Measurements from ENCODE around the gene MOV10L1.
"Not testable (repeated sequence)": the region's sequence is repeated elsewhere in the genome, so short reads cannot be mapped to it uniquely, and the experiment has no call there.

The MOV10L1 gene

DNA sequence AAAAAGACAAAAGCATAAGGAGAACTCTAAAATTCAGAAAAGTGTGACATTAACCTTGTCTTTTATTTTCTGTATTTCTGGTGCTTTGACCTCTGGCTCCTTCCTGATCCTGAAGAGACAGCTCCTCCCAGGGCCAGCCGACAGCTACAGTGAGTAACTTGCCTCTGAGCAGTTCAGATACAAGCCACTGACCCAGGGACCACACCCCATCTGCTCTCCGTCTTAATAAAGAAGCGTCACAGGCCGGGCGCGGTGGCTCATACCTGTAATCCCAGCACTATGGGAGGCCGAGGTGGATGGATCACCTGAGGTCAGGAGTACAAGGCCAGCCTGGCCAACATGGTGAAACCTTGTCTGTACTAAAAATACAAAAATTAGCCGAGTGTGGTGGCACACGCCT is 11.0 kb upstream of the MOV10L1 start:
- no peak for DNase-seq

DNA sequence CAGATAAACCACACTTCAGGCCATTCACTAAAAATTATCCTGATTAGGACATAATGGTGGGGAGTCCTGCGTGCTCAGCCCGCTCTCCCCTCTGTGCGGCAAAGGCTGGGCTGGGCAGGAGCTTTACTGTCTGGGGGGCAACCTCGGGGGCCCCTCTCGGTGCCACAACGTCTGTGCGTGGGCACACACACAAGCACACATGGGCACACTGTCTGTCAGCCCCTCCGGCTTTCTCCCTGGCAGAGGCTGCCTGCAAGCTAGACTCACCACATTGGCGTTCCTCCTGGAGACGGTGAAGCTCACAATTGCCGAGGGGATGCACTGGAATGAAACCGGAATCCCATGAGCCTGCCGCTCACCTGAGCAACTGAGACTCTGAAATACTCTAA is 9.7 kb upstream of the MOV10L1 start:
- no peak for DNase-seq

DNA sequence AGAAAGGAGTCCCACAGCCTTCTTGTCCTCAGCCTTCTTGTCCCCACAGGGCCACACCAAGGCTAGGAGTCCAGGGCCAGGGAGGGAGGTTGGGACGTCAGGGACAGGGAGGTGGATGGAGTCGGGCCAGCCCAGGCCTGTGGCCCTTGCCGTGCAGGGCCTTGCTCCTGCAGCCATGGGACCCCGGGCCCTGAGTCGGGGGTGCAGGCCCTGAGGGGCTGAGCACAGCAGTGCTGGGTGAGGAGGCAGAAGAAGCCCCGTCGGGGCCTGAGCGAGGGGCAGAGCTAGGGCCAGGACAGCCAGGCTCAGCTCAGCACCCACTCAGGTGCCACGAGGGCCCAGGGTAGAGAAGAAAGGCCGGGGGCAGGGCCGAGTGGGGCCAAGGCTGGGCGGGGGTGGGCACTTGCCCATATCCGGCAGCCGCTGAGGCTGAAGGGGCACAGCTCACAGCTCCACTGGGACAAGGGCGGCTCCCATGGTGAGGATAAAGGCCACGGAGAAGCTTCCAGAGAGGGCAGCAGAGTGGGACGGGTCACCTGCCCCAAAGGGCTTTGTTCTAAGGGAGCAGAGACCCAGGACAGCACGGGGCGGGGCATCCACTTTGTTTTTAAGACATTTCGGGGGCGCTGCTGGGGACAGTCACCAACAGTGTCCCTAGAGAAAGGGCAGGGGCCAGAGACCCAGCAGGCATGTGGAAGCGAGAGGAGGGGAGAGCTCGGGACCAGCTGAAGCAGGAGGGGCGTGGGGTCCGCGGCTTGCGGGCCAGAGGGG is 8.2 kb upstream of the MOV10L1 start:
- DNase-seq, result no peak

DNA sequence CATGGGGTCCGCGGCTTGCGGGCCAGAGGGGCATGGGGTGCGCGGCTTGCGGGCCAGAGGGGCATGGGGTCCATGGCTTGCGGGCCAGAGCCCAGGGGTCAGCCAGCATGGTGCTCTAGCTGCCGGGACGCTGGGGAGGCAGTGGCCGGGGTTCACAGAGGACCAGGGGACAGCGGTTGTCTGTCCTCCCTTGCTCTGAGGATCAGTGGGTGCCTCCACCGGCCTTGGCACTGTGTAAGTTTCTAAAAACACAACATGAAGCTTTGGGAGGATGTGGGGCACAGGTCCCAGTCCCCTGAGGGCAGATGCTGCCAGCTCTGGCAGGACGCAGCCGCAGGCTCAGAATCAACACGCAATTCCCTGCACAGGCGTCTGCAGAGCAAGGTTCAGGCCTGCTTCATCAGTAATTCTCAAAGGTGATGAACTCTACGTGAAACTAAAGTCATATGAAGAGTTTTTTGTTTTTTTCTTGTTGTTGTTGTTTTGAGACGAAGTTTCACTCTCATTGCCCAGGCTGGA is 7.5 kb upstream of the MOV10L1 start:
- DNase-seq, result no peak

DNA sequence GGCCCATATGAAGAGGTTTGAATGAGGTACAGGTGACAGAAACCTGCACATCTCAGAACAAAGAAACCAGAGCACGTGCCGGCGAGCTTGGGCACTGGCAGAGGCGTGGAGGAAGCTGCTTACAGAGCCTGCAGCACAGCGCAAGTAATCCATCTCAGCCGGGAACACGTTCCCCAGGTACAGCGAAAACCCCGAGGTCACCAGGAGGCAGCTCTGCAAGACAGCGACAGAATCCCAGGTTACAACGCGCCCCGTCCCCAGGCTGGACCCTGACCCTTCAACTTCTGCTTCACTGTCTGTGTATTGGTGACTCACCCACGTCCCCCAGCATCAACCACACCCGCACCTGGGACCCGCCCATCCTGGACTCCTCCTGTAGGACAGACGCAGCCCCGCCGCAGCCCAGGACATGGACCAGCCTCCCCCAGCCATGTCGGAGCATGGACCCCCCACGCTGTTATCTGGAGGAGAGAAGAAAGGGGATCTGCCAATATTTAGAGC is 6.8 kb upstream of the MOV10L1 start:
- DNase-seq, result no peak

DNA sequence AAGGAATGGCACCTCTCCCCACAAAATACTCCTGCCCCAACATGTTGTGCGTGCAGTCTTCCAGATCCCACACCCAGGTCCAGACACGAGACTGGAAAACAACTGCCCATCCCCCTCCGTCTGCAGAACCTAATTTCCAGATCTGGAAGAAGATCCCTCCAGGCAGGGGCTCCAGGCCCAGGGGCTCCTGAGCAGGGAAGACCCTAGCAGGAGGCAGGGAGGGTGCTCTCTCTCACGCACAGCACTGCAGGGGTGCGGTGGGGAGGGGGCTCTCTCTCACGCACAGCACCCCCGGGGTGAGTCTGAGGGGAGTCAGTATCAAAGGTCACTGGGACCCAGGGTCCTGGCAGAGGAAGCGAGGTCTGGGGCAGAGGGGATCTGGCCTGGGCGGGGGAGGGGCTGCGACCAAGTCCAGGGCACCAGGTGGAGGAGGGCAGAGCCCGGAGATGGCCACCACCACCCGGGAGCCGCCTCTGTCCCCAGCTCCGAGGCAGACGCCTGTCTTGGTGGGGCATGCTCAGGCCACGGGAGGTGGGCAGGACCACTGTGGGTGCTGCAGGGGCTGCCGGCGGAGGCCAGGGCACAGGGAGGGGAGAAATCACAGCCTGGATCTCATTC is 6.2 kb upstream of the MOV10L1 start:
- no peak for DNase-seq

DNA sequence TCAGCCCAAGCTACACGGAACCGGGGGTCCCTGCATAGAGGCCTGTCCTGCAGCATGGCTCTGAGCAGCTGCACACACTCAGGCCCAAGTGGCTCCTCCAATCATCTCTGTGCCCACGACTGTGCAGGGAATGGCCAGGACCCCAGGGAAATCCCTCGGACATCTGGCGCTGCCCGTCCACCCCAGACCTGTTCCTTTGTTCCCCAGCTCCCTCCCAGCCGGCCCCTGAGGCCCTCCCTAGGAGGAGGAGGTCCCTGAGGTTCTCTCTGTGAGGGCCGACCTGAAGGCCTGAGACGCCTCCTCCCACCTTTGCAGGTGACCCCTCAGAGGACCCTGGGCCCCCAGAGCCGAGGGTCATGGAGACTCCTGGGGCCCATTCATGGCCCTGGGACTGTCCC is 5.7 kb upstream of the MOV10L1 start:
- DNase-seq, result no peak

DNA sequence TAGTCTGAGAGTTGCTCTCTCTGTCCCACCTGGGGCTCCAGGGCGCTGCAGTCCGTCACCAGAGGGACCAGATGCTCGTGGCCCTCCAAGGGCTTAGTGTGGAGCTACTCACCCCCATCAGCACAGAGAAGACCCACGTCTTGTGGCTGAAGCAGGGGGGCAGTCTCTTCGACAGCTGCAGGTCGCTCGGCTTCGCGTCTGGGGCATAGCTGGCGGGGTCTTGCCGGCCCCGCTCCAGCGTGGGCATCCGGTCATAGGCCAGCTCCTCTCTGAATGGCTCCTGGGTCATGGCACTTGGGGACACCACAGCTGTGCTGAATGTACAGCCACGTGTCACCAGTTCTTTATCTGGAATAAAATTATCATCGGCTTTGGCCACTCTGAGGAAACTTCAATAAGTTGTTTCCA is 5.2 kb upstream of the MOV10L1 start:
- no peak for DNase-seq

DNA sequence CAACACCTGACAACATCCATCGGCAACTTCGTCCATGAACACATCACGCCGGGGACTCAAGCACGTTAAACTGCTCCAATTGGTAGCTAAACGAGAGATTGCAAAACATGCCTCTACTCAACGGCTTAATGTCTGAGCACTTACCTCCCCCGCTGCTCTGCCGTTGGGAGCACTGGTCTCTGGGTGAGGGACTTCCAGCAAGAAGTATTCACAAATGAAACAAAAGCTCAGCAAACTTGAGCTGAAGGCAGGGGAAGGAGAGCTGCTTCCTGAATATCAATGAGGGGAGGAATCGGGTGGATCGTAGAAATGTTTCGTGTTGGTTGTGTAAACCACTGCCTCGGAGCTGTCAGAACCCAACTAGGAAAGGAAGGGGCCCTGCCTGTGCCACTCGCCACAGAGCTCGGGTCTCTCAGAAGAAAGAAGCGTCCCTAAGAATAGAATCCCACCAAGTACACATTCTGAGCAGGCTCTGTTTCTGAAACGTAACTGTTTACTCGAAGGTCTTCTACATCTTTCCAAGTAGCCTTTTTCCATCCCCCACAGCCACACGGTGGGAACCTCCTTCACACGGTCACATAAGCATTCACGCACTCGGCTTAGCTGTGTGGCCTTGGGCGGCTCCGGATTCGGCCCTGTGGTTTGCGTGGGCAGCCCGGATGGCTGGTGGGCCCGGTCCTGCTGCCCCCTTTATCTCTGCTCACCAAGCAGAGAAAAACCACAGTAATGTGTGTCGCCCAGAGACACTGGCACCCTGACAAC is 4.4 kb upstream of the MOV10L1 start, which contains the start of gene MLC1:
MLC1 (minus strand) TSS at position 216 of the 762 bp plus-strand sequence. CDS start 524 bp downstream, outside the sequence.
- peak; percentile 63 to 66 (median 65) for DNase-seq

DNA sequence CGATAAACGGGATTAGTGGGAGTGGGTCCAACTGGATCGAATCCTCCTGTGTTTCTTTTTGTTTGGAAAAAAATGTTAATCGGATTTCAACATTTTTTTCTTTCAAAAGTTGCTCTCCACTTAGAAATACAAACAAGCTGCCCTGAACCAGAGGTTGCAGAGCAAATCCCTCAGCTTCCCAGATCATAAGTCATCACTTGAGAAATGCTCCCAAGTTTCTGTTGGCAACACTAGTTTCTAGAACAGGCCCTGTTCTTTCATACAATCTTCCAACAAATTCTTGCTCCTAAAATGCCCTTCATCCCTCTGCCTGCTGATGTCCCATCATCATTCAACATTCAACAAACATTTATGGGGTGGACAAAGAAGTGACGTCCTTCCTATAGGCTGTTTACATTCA is 3.3 kb upstream of the MOV10L1 start:
- no peak for DNase-seq

DNA sequence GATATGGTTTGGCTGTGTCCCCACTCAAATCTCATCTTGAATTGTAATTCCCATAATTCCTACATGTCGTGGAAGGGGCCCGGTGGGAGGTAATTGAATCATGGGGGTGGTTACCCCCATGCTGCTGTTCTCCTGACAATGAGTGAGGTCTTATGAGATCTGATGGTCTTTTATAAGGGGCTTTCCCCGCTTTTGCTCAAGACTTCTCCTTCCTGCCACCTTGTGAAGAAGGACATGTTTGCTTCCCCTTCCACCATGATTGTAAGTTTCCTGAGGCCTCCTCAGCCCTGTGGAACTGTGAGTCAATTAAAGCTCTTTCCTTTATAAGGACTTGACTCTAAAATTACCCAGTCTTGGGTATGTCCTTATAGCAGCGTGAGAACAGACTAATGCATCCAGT is 2.8 kb upstream of the MOV10L1 start:
- not testable (repeated sequence) for DNase-seq

DNA sequence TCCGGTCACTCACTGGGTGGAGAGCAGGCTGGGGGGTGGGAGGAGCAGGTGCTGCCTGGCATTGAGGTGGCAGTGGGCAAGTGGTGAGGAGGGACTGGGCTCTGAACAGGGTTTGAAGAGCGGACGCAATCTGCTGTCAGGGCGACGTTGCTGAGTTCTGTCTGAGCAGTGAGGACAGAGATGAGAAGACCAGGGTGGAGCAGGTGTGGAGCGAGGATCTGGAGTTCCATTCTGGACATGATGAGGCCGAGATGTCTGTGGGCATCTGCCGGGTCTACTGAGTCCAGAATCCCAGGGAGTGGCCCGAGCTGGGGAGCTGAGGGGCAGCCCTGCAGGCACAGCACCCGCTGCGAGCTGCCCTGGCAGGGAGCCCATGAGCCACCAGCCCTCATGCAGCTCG is 2.2 kb upstream of the MOV10L1 start:
- DNase-seq, result no peak

DNA sequence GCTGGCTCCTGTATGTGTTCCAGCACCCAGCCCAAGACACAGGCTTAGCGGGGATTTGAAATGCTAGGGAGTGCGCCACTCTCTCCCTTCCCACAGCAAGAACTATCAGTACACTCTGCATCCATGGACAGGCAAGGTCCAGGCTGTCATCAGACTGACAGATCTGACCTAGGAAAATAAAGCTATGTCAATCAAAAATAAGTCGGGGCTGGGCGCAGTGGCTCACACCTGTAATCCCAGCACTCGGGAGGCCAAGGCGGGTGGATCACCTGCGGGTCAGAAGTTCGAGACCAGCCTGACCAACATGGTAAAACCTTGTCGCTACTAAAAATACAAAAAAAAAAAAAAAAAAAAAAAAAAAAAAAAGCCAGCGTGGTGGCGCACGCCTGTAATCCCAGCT is 1.7 kb upstream of the MOV10L1 start:
- no peak for DNase-seq

DNA sequence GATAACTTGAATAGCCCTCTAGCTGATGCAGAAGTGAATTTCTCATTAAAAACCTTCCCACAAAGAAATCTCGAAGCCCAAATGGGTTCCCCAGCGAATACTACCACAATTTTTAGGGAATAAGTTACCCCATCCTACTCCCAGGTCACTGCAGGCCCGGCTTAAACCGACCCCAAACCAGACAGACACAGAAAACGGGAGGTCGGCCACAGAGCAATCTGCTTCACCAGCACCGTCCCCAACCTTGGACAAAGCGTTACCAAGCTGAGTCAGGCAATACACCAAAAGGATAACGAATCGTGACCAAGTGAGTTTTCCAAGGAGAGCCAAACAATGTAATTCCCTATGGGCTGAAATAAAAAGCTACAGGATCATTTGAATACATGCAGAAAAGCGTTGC is 575 bp upstream of the MOV10L1 start:
- DNase-seq, result no peak

DNA sequence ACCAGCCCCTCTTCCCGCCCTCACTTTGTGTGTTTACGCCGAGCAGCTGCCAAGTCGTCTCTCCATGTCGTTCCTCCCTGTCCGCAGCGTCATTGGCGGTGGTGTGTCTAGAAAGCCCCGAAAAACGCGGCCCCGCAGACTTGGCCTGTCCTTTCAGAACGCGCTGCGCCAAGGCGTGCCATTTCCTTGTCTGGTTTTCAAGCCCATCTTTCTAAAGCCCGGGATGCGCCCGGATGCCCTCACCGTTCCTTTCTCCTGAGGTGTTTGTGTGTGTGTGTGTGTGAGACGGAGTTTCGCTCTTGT is 557 bp downstream of the MOV10L1 start:
- DNase-seq, result no peak

DNA sequence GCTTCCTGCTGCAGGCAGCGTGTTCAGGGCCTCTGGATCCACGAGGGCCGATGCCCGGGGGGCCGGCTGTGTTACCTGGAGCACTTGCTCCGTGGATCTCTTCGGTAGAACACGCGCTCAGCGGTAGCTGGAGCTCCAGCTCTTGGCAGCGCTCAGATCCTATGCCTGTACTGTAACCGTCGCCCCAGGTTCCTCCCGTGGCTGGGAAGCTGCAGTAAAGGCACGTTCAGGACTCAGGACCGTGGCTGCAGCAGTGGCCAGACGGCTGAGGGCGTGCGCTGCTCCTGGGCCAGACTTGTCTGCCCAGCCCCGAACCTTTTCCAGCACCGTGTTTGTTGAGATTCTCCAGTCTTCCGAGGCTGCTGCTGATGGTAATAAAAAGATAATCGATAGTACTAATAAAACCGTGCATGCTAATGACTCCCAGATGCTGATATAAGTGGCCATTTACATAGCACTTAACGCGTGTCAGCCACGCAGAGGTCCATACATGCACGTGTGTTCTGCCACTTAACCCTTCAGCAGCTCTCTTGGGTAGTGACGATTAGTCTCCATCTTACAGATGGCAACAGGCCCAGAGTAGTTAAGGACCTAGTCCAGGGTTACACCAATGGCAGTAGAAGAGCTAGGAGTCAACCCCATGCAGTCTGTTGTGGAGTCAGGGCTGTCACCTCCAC is 1.4 kb downstream of the MOV10L1 start:
- DNase-seq, result no peak

DNA sequence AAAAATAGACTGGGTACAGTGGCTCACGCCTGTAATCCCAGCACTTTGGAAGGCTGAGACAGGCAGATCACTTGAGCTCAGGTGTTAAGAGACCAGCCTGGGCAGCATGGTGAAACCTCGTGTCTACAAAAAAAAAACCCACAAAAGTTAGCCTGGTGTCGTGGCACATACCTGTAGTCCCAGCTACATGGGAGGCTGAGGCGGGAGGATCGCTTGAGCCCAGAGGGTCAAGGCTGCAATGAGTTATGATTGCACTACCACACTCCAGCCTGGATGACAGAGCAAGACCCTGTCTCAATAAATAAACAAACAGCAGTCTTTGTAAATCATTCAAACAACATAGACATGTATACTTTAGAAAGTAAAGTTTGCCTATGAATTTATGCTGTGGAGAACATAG is 2.5 kb downstream of the MOV10L1 start:
- no peak for DNase-seq

DNA sequence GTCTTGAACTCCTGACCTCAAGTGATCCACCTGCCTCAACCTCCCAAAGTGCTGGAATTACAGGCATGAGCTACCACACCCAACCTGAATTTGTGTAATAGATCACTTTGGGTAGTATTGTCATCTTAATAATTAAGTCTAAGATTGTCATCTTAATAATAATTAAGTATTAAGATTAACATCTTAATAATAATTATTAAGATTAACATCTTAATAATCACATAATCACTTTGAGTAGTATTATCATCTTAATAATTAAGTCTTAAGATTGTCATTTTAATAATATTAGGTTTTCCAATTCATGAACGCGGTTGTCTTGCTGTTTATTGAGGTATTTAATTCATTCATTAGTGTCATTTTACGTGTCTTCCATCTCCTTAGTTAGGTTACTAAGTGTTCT is 8.2 kb downstream of the MOV10L1 start:
- no peak for DNase-seq

DNA sequence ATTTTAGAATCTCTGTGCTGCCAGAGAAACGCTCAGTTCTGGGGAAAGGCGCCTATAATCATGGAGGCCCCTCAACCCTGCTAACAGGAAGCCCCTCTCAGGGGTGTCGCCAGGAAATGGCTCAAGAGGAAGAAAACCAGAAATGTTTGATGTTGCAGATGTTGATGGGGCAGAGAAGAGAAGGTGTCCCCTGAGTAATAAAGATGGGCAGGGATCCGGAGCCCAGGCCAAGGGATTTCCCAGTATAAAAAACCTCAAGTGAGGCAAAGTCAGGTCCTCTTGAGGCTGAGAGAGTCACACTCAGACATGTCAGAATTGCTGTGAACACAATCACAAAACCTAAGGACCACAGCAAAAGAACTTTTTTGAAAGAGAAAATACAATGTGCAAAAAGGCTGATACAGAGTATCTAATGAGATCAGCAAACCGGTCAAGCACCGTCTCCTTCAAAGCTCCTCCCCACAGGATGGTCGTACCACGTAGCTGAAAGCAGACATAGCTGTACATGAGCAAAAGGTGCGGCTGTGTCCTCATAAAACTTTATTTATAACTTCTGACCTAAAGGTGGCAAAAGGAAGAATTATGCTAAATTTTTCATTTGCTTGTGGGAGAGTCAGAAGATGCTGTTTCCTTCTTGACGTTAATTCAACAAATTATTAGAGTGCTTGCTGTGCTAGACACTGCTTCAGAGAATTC is 12.2 kb downstream of the MOV10L1 start:
- DNase-seq, result no peak

DNA sequence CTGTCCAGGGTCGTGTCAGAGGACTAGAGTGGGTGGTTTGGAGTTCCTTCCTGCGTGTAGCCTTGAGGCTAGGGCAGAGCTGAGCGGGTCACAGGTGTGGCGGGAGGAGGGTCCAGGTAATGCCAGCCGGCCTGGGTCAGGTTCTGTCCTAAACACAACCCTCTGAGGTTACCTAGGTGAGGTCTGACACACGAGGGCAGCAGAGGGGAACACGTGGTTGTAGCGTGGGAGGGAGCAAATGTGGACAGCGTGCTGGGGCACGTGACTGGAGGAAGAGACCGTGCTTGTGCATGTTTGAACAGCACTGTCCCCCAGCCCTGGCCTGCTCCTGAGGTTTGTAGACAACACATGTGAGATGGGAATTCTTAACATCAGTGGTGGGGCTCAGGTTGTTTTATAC is 13.1 kb downstream of the MOV10L1 start:
- DNase-seq, result peak in 2 of 3 donors; percentile 18

DNA sequence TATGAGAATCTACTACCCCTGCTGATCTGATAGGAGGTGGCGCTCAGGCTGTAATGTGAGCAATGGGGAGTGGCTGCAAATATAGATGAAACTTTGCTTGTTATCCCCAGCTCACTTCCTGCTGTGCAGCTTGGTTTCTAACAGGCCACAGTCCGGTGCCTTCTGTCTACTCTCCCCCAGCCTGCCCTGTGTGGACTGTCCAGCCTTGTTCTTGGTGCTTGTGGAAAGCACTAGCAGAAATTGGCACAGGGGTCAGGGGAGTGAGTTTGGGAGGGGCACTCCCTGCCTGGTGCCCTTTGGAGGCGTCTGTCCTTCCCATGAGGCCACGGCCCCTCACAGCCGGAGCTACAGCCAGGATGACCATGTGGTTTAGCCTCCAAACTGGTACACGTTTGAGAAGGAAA is 14.3 kb downstream of the MOV10L1 start:
- no peak for DNase-seq
